DOHH2 (cell line): Measurements from ENCODE around the gene TNRC6B.

Experiments used
- H3F3A ChIP-seq: fragments of 200-600 bp; sonication (generic), shearing (Covaris generic); 2 replicates; pipeline ENCODE4 v1.6.0; 2016; ENCODE audit warnings: antibody characterized with exemption, mild to moderate bottlenecking; ENCODE audit not compliant: control insufficient read depth, insufficient read depth
- H3K27ac ChIP-seq: fragments of 200-600 bp; sonication (generic); 2 replicates; pipeline ENCODE4 v1.5.1; 2014; ENCODE audit warnings: low read depth, mild to moderate bottlenecking, low read length, moderate library complexity
- H3K27me3 ChIP-seq: fragments of 200-600 bp; sonication (generic); 2 replicates; pipeline ENCODE4 v1.6.1; 2014; ENCODE audit warnings: mild to moderate bottlenecking, low read length, mixed read lengths; ENCODE audit not compliant: control insufficient read depth
- H3K36me3 ChIP-seq: fragments of 200-600 bp; sonication (generic); 2 replicates; pipeline ENCODE4 v1.6.1; 2014; ENCODE audit warnings: mild to moderate bottlenecking, low read length, moderate library complexity, mixed read lengths; ENCODE audit not compliant: control insufficient read depth
- H3K4me1 ChIP-seq: fragments of 200-600 bp; sonication (generic); 2 replicates; pipeline ENCODE4 v1.6.1; 2014; ENCODE audit warnings: mild to moderate bottlenecking, low read length, mixed read lengths; ENCODE audit not compliant: control insufficient read depth
- H3K4me2 ChIP-seq: fragments of 200-600 bp; sonication (generic); 2 replicates; pipeline ENCODE4 v1.6.0; 2014; ENCODE audit warnings: mild to moderate bottlenecking, low read length, moderate library complexity
- H3K4me3 ChIP-seq: fragments of 200-600 bp; sonication (generic); 2 replicates; pipeline ENCODE4 v1.5.1; 2014; ENCODE audit warnings: mild to moderate bottlenecking, low read length, mixed read lengths
- H3K79me2 ChIP-seq: fragments of 200-600 bp; sonication (generic); 2 replicates; pipeline ENCODE4 v1.6.1; 2014; ENCODE audit warnings: mild to moderate bottlenecking, low read length, mixed read lengths; ENCODE audit not compliant: control insufficient read depth
- H3K9me2 ChIP-seq: fragments of 200-600 bp; sonication (generic); replicated peaks from 2 replicates; pipeline ENCODE4 v1.6.1; 2014; ENCODE audit warnings: mild to moderate bottlenecking, low read length, mixed read lengths; ENCODE audit not compliant: control insufficient read depth
- H3K9me3 ChIP-seq: fragments of 200-600 bp; sonication (generic); 2 replicates; pipeline ENCODE4 v1.6.1; 2014; ENCODE audit warnings: antibody characterized with exemption, low read length, mixed read lengths; ENCODE audit not compliant: control insufficient read depth, insufficient read depth
- H4K20me1 ChIP-seq: fragments of 200-600 bp; sonication (generic); 2 replicates; pipeline ENCODE4 v1.6.0; 2014; ENCODE audit warnings: low read depth, mild to moderate bottlenecking, antibody characterized with exemption, low read length, moderate library complexity; ENCODE audit not compliant: control insufficient read depth, insufficient read depth
- EZH2phosphoT487 ChIP-seq: fragments of 200-600 bp; sonication (generic); IDR thresholded peaks from 2 replicates; pipeline ENCODE4 v1.6.1; 2017; ENCODE audit warnings: borderline replicate concordance, mild to moderate bottlenecking, antibody characterized with exemption, low read length, moderate library complexity, mixed read lengths
- TF ChIP-seq, protein P1 (sequence below): fragments of 200-600 bp; sonication (generic); IDR thresholded peaks from one replicate; pipeline ENCODE4 v1.5.1; 2014; ENCODE audit warnings: antibody characterized with exemption, mild to moderate bottlenecking, low read depth, low read length; ENCODE audit not compliant: poor library complexity, severe bottlenecking

TNRC6B gene

DNA sequence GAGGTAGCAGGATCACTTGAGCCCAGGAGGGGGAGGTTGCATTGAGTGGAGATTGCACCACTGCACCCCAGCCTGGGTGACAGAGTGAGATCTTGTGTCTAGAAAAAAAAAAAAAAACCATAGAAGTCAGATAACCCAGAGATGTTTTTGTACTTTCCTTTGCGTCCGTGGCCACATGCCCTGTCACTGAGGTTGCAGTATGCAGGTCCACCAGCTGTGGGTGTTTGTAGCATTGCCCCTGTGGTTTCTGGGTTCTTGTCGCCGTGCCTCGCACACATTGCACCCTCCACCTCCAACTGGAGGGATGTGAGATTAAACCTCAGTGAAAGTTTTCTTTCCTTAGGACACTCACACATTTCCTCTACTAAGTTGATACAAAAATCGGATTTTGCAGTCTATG lies 70.3 kb downstream of the TNRC6B start:
- Histone ChIP-seq H3K9me2 (no peaks in the 10 kb centered on the region), H3K9me3 (no peaks in the 10 kb centered on the region), H3K36me3 (peaks cover 33% of the 10 kb centered on the region), H3K4me2 (no peak overlapping the region), H3K79me2 (peaks cover 45% of the 10 kb centered on the region), H3K27ac (no peak overlapping the region), H4K20me1 (no peaks in the 10 kb centered on the region; the same call in 1 of the 2 replicates), H3K4me1 (no peaks in the 10 kb centered on the region), H3F3A (no peaks in the 10 kb centered on the region), H3K4me3 (no peak overlapping the region), H3K27me3 (no peaks in the 10 kb centered on the region)
- no peak for TF ChIP-seq EZH2phosphoT487
- TF ChIP-seq, protein P1, sequence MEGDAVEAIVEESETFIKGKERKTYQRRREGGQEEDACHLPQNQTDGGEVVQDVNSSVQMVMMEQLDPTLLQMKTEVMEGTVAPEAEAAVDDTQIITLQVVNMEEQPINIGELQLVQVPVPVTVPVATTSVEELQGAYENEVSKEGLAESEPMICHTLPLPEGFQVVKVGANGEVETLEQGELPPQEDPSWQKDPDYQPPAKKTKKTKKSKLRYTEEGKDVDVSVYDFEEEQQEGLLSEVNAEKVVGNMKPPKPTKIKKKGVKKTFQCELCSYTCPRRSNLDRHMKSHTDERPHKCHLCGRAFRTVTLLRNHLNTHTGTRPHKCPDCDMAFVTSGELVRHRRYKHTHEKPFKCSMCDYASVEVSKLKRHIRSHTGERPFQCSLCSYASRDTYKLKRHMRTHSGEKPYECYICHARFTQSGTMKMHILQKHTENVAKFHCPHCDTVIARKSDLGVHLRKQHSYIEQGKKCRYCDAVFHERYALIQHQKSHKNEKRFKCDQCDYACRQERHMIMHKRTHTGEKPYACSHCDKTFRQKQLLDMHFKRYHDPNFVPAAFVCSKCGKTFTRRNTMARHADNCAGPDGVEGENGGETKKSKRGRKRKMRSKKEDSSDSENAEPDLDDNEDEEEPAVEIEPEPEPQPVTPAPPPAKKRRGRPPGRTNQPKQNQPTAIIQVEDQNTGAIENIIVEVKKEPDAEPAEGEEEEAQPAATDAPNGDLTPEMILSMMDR: no peak

DNA sequence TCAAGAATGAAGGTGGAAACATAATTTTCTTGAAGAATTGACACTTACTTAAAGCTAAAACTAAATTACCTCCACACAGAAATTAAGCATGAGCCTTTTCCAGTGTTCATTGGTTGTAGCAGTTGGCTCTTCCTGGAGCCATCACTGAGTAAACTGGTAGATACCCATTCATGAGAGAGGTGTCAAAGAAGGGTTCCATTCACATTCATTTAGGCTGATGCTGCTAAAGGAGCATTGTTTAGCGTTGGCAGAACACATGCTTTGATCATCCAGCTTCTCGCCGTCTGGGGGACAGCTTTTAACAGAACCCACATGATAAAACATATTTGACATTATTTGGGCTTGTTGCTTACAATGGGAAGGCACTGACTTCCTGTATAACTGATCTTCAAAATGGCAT lies 71.6 kb downstream of the TNRC6B start:
- H3F3A ChIP-seq: no peaks in the 10 kb centered on the region
- no peaks in the 10 kb centered on the region for H3K9me2 ChIP-seq
- H3K9me3 ChIP-seq: no peaks in the 10 kb centered on the region
- H3K4me2 ChIP-seq: no peak overlapping the region
- peaks cover 37% of the 10 kb centered on the region for H3K36me3 ChIP-seq
- peaks cover 38% of the 10 kb centered on the region for H3K79me2 ChIP-seq
- H3K4me3 ChIP-seq: no peak overlapping the region
- no peaks in the 10 kb centered on the region; the same call in 1 of the 2 replicates for H4K20me1 ChIP-seq
- no peak overlapping the region for H3K27ac ChIP-seq
- no peak for TF ChIP-seq EZH2phosphoT487
- TF ChIP-seq, protein P1: no peak
- no peaks in the 10 kb centered on the region for H3K27me3 ChIP-seq
- H3K4me1 ChIP-seq: no peaks in the 10 kb centered on the region

GRCh38 chr22:40250608-40251007 lies 72.9 kb downstream of the TNRC6B start:
- no peaks in the 10 kb centered on the region for H3K9me2 ChIP-seq
- H4K20me1 ChIP-seq: no peaks in the 10 kb centered on the region; the same call in 1 of the 2 replicates
- no peaks in the 10 kb centered on the region for H3F3A ChIP-seq
- no peak for TF ChIP-seq EZH2phosphoT487
- no peaks in the 10 kb centered on the region for H3K9me3 ChIP-seq
- H3K4me3 ChIP-seq: no peak overlapping the region
- no peak overlapping the region for H3K4me2 ChIP-seq
- H3K27me3 ChIP-seq: no peaks in the 10 kb centered on the region
- H3K36me3 ChIP-seq: peaks cover 39% of the 10 kb centered on the region
- no peaks in the 10 kb centered on the region for H3K4me1 ChIP-seq
- H3K27ac ChIP-seq: no peak overlapping the region
- H3K79me2 ChIP-seq: peaks cover 31% of the 10 kb centered on the region

DNA sequence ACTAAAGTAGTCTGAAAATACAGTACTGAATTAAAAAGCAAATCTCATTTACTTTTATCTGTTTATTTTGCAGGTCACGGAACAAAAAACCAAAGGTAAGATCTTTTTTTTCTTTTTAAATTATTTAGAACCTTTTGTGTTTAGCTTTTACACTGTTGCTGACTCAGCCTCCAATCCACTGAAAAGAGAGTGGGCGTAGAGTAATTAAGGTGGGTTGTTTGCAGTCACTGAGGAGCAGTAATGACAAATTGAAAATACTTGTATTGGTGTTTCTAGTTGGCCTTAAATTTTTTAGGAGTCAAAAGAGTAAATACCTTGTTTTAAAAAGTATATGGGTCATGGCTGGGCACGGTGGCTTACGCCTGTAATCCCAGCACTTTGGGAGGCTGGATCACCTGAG lies 73.4 kb downstream of the TNRC6B start:
- no peak overlapping the region for H3K4me2 ChIP-seq
- peaks cover 35% of the 10 kb centered on the region for H3K36me3 ChIP-seq
- no peaks in the 10 kb centered on the region; the same call in 1 of the 2 replicates for H4K20me1 ChIP-seq
- no peaks in the 10 kb centered on the region for H3K4me1 ChIP-seq
- peaks cover 29% of the 10 kb centered on the region for H3K79me2 ChIP-seq
- H3K27ac ChIP-seq: no peak overlapping the region
- no peaks in the 10 kb centered on the region for H3F3A ChIP-seq
- H3K9me3 ChIP-seq: no peaks in the 10 kb centered on the region
- no peak for TF ChIP-seq EZH2phosphoT487
- TF ChIP-seq, protein P1: no peak
- no peaks in the 10 kb centered on the region for H3K9me2 ChIP-seq
- no peaks in the 10 kb centered on the region for H3K27me3 ChIP-seq
- H3K4me3 ChIP-seq: no peak overlapping the region
